GM21786 (cell line): ENCODE results near the gene PLXND1.
A peak's percentile ranks its signal among the peaks of the same experiment; 100 is the strongest.

Experiments used
- ATAC-seq: cut with Tn5 transposase; IDR thresholded peaks from one replicate; pipeline ENCODE4 v1.9.1; 2021; ENCODE audit not compliant: unreplicated experiment

Gene PLXND1

DNA sequence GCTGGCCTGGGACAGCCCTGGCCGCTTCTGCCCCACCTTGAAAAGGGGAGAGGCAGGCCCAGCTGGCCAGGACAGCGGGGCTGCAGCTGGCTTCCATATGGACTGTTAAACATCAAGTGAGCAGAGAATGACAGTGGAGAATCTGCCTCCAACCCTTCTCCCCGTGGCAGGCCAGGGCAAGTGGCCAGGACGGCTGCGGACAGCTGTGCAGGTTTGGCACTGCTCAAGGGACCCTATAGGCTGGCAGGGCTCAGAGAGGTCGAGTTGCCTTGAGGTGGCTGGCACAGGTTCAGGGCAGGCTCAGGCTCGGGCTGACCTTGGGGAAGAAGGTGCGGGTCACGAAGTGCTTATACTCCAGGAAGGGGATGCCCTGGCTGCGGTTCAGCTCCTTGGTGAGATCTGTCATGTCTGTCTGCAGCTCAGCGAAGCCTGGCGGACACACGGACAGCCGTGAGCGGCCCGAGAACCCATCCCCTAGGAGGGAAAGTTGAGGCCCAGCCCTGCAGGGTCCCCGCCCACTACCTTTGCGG is 39.2 kb downstream of the PLXND1 start:
- ATAC-seq: no peak

DNA sequence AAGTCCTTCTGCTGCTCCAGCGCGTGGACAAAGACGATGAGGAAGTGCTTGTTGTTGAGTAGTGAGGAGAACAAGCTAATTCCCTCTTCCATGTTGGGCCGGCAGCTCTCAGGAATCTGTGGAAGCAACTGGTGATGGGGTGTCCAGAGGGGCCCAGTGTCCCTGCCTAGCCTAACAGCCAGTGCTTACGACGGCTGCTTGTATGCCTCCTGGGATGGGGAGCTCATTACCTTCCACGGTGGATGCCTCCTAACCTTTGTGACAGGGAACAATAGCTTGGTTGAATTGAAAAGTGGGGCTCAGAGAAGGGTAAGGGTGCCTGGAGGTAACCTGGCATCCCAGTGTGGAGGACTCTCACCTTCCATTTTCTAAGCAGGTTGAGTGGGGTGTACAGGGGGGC is 40.6 kb downstream of the PLXND1 start:
- ATAC-seq: no peak

DNA sequence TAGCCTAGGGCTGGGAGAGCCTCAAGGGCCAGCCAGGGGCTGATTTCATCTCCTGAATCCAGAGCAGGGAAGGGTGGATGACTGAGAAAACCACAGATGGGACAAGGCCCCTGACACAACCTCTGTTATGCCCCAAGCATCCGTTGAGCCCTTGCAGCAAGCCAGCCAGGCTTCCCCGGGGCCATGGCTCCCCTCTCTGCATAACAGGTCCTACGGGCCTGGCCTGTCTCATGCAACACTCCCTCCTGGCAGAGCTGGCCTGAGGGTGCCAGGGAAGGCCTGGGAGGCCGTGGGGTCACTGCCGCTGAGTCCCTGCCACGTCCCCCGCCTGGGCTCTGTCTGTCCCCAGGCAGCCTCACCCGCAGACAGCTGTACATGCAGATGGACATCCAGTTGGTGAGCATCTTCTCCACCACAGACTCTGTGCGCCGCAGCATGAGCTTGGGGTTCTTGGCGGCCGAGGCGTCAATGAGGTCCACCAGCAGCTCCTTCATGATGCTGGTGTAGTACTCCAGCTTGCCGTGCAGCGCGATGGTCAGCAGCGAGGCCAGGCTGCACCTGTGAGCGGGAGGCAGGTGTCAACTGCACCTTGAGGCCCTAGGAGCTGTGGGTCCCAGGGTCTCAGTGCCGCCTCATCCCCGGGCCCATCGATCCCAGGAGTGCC is 41.4 kb downstream of the PLXND1 start:
- no peak for ATAC-seq

DNA sequence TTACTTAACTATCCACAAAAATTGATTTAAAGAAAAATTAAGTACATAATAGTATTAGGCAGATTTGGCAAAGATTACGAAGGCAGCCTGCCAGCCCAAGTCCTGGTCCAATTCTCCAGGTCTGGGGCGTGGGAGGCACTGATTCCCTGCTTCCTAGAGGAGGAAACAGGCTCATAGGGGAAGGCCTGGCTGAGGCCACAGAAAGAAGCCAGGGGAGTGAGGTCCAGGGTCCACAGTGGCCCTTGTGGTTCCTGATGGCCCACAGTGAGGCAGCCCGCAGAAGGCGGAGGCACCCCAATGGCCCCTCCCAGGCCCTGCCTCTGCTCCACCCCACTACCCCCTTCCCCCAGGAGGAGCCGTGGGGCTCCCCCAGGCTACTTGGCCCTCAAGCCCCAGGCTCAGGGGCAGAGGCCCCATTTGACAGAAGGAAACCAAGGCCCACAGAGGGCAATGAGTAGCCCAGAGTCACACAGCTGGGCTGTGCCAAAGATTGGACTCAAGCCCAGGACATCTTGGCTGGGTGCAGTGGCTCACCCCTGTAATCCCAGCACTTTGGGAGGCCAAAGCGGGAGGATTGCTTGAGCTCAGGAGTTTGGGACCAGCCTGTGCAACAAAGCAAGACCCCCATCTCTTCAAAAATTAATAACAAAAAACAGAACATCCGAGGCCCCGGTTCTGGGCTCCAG is 42.5 kb downstream of the PLXND1 start:
- no peak for ATAC-seq

DNA sequence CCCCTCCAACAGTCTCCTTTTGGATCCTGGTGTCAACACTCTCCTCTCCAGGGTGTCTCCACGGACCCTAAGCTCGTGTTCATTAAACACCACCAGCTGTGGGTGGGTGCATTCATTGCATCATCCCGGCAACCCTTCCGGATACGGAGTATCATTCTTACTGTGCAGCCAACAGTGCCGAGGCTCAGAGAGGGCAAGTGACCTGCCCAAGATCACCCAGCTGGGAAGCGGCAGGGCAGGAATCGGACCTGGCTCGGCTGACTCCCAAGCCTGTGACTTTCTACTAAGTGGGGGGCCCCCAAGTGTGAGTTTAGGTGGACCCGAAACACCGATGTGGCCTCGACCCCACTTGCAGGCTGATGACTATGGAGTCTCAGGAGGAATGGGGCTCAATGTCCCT is 43.1 kb downstream of the PLXND1 start:
- no peak for ATAC-seq

DNA sequence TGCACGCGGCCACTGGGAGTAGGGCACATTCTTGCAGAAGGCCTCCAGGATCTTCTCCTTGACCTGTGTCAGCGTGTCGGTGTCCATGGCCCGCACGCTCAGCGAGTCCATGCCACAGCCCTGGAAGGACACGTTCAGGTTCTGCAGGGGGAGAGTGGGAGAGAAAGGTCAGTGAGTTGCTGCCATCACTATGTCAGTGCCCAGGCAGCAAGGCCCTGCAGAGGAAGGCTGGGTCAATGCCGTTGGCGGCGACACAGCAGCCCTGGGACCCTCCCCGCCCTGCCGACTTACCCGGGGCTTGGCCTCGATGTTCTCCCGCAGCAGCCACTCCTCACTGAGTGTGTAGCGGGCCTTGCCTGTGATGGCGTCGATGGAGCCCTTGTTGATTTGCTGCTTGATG is 43.7 kb downstream of the PLXND1 start:
- no peak for ATAC-seq

DNA sequence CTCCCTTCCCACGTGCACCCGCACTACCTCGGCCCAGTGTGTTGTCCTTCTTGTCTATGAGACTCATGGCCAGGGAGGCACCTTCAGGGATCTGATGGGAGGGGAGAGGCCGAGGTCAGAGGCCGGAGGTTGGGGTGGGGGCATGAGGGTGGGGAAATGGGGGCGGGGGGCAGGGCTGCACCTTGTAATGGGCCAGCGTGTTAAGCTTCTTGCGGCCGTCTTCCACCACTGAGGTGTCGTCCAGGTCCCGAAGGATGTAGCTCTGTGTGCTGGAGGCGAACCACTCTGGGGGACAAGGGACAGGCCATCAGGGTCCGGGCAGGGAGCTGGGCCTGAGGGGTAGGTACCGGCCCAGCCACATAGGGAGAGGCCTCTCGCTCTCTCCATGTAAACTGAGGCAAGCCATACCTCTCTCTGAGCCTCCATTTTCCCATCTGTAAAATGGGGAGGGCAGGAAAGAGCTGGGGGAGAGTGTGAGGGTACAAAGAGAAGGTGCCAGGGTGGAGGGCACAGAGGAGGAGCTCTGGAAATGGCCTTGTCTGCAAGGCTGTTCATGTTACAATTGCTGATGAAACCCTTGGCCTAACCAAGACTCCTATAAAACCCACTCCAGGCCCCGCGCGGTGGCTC is 44.7 kb downstream of the PLXND1 start:
- ATAC-seq: no peak

DNA sequence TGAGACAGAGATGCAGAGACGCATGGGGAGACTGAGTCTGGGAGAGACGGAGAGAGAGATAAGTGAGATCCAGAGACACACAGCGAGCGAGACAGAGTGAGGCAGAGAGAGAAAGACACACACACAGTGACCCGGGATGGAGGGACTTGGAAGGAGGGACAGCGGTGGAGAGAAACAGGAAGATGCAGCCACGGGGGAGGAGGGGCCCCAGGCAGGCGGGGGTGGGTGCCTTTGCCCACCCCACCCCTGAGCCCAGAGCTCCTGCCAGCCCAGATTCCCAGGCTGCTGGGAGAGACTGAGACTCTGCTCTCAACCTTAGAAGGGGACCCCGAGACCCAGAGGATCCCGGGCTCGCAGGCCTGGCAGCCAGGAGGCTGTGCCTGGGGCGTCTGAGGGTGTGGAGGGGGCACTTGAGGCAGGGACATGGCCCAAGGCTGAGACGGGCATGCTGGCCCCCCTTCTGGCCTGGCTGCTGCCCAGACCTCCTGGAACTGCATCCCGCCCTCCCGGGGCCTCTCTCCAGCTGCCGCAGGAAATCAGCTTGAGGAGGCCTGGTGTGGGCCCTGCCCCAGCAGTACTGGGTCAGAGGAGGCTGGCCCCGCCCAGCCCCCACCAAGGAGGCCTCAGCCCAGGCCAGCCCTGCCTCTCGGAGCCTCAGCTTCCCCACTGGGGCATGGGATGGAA is 45.4 kb downstream of the PLXND1 start:
- ATAC-seq: no peak

DNA sequence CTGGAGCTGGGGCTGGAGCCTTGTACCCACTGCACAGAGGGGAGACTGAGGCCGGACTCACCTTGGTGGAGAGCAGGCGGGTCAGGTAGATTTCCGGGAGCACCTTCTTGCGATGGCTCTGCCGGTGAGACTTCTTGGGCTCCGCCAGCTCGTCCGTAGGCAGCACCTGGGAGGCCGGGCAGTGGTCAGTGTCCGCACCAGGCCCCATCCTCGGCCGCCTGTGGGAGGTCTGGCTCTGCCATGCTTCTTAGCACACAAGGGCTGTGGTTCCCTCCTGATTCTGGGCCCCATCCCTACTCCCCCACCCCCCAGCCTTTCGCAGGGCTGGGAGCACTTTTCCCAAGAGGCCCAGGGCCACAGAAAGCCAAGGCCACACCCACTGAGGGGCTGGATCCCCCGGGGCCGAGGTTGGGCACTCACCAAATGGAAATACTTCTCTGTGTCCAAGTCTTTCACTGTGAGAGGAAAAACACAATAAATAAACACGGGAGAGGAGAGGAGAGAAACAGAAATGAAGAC is 46.1 kb downstream of the PLXND1 start:
- ATAC-seq: no peak

DNA sequence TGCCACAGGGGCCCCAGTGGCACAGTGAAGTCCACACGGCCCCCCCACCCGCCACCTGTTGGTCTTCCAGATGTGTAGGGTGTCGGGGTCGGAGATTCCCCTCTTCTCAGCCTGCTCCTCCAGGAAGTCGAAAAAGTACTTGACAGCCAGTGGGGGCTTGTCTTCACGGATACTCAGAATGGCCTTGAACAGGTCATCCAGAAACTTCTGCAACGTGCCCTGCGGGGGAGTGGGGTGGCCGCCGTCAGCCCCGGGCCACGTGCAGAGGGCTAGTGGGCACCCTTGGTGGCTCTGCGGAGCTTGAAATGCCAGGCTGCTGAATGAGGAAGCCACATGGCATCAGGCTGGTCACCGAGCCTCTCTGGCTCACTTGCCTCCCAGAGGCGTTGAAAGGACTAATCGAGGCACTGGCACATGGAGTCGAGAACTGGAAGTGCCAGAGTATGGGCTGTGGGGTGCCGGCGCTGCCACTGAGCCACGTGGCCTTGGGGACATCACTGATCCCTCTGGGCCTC is 46.9 kb downstream of the PLXND1 start:
- ATAC-seq: no peak

DNA sequence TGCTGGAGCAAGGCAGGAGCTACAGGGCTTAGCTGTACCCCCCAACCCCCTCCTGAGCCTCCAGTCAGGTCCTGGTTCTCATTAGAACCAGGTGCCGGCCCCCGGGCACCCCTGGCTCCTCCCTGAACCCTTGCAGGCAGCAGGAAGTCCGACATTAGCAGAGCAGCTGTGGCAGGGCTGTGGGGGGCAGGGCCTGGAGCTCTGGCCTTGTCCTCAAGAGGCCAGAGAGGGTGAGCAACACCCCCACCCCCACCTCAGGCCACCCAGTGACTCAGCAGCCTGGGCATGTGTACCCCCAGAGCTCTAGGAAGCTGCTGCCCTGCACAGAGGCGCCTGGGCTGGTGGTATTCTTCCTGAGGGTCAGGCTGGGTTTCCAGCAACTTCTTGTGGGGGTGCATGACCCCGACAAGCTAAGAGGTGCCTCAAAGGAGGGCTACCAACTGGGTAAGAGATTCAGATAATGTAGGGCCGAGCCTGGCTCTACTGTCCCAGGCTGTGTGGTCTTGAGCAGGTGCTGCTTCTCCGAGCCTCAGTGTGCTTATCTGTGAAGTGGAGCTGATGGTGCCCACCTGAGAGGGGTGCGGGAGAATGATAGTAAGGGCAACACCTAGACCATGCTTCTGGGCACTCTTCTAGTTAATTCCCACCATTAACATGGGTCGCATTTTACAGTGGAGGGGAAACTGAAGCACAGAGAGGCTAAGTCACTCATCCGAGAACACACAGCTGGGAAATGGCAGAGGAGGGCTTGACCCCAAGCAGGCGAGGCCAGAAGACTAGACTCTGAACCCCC is 47.5 kb downstream of the PLXND1 start:
- ATAC-seq: no peak

DNA sequence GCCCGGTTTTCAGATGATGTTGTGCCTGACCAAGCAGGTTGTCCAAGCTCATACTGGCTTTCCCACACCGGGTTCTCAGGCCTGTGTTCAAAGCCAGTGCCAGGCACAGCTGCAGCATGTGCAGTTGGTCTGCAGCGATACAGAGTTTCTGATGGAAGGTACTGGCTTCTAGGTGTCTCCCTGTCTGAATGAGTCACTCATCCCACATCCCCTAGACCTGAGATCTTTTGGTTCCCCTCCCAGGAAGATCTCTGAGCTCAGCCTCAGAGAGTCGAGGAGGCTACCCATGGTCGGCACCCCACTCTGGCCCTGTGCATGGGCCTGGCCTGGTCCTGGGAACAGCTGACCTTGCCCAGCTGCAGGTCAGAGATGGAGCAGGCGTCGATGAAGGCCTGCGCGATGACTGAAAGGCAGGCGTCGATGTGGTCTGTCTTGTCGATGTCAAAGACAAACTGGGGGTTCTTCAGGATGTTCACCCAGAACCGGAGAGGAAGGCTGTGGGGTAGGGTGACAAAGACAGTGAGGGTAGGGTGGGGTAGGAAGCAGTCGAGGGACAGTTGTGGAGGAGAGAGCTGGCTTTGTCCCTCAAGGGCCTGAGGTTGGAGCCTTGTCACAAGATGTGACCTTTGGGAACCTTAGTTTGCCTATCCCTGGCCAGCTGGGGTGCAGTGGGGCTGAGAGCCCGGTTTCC is 48.2 kb downstream of the PLXND1 start:
- ATAC-seq: no peak

DNA sequence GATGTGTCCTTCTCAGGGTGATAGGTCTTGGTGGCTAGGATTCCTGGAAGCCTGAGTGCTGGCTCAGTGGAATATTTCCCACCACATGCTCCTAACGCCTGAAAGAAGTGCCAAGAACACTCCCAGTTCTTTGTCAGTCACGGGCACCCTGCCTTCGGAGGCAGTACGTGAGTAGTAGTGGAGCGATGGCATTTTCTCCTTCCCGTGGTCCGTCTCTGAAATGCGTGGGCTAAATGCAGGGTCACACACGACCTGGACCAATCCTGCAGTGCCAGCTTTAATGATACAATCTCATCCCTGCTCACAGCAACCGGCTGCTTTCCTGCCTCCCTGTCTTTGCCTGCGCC is 49.0 kb downstream of the PLXND1 start:
- no peak for ATAC-seq

DNA sequence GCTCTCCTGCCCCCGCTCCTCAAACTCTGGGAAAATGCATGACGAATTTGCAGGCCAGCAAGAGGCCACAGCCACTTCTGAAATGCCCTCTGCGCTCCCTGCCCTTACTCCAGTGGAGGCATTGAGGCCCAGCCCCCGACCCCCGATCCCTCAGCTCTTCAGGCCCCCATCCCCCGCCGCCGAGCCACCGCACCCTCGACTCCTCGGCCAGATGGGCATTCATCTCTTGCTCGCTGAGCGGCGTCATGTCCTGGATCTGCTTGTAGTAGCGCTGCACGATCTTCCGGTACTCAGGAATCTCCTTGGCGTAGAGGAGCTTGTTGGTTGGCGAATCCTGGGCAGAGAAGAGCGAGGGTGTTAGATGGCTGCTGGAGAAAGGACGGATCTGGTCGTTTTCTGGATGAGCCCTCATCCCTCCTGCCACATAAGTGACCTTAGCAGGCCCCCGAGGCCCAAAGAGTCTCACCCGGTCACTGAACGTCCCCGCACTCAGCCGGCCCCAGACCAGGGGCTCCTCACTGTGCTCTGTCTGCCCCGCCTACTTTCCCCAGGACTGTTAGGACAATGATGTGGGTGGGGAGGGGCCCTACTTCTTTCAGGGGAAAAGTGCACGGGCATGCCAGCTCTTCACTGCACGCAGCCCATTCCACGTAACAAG is 49.5 kb downstream of the PLXND1 start:
- ATAC-seq: no peak

DNA sequence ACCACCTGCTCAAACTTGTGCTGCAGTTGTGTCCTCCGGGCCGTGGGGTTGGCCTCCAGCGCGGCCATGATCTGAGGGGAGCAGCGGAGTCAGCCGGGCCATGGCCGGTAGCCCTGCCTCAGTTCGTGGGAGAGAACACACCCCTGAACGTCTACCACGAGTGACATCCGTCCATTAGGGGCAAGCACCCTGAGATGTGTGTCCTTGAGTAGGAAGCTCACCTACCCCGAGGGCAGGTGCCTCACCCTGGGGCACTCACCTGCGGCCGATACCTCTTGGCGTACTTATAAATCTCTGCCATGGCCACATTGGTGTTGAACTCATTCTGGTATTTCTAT is 50.1 kb downstream of the PLXND1 start:
- no peak for ATAC-seq

DNA sequence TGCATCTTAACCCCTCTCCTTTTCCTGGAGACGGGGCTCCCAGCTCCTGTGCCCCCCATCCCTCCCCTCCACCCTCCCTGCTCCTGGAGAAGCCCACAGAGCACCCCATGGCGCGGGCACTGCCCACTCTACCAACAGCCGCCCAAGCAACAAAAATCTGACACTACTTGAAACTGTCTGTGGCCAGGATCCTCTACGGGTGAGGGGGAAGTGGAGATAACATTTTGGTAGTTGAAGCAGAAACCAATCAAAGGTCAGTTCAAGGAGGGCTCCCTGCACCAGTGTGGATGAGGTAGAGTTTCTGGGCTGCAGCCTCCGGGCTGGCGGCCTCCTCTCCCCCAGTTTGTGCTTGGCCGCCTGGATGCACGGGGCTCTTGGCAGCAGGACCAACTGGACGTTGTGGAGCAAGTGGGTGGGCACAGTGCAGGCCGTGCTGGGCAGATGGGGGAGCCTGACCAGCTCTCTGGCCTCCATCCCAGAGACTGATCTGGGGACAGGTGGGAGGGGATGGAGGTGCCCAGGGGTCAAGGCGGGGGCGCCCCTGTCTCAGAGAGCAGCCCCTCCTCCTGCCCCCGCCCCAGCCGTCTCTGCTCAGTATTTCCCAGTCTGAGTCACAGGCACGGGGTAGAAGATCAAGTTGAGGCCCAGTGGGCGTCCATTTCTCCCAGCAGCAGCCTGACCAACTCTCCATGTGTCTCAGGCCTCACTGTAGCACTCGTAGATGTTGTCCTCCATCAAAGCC is 50.7 kb downstream of the PLXND1 start:
- ATAC-seq: peak; percentile 42

DNA sequence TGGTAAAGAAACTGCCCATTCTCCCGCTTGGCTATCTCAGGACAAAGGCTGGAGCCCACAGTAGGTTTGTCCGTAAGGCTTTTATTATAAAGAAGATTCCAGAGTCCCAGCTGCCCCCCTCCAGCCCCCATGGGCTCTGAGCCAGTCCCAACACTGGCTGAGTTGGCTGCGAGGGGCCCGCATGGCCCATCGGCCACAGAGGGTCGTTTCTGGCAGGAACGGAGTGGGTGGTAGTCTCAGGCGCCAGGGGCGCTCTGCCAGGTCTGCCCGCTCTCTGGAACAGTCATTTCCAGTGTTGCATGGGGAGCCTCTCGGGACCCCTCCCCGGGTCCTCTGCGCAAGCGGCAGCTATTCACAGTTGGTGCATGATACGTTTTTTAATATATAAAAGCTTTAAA is 51.3 kb downstream of the PLXND1 start:
- no peak for ATAC-seq

DNA sequence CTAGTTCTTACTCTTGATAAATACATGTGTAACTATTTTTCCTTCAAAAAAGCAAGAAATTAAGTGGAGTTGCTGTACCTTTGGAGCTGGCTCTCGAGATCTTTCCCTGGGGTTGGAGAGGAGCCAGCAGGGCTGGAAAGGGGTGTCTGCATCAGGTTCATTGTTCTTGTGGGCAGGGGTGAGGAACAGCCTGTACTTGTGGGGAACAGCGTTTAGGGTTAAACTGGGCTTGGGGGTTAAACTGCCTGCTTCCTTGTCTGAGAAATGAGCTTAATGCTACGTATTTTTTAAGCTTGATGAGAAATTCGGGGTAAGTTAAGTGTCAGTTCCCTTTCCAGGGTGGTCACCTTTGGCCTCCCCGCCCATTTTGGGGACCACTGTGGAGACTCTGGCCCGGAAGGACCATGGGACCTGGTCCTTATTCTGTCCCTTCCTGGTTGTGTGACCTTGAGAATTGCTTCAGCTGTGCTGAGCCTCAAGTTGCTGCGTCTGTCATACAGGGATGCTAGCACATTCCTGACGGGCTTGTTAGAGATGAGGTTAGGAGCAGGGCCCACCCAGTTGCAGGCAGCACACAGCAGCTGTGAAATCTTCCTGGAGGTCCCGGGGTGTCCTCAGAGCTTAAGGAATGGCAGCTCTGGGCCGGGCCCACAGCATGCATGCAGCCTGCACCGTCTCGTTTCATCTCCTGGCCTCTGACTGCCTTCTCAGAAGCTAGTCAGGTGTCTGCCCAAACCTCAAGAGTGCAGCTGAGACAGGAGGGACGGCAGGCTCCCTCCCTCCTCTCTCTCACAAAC is 51.9 kb downstream of the PLXND1 start:
- ATAC-seq: no peak
